GM12872 (cell line): ENCODE data around the gene NSMF.

ENCODE experiments used
- CTCF ChIP-seq: IDR thresholded peaks from 3 replicates; pipeline ENCODE4 v1.5.1; 2011; ENCODE audit warnings: low read depth, mild to moderate bottlenecking, low read length, moderate library complexity; ENCODE audit not compliant: insufficient read depth

The NSMF gene

GRCh38 chr9:137456864-137457405 is 2.2 kb downstream of the NSMF start:
- TF ChIP-seq CTCF, result no peak

- no peak for TF ChIP-seq CTCF
Measured at GRCh38 chr9:137456061-137456863, 2.9 kb downstream of the NSMF start.

GRCh38 chr9:137455359-137455991 is 3.7 kb downstream of the NSMF start:
- no peak for TF ChIP-seq CTCF

GRCh38 chr9:137454597-137455358 is 4.4 kb downstream of the NSMF start:
- TF ChIP-seq CTCF, result no peak

GRCh38 chr9:137454145-137454596 is 5.0 kb downstream of the NSMF start:
- TF ChIP-seq CTCF, result no peak

GRCh38 chr9:137453643-137454081 is 5.5 kb downstream of the NSMF start:
- no peak for TF ChIP-seq CTCF
